ENCODE measurements around the gene RRP12. TPM values are rescaled to one million over a fixed set of nuclear protein-coding genes. Genes with fewer than 3 reads are reported as not detected.
A peak's percentile ranks its signal among the peaks of the same experiment; 100 is the strongest.

RRP12 gene, protein sequence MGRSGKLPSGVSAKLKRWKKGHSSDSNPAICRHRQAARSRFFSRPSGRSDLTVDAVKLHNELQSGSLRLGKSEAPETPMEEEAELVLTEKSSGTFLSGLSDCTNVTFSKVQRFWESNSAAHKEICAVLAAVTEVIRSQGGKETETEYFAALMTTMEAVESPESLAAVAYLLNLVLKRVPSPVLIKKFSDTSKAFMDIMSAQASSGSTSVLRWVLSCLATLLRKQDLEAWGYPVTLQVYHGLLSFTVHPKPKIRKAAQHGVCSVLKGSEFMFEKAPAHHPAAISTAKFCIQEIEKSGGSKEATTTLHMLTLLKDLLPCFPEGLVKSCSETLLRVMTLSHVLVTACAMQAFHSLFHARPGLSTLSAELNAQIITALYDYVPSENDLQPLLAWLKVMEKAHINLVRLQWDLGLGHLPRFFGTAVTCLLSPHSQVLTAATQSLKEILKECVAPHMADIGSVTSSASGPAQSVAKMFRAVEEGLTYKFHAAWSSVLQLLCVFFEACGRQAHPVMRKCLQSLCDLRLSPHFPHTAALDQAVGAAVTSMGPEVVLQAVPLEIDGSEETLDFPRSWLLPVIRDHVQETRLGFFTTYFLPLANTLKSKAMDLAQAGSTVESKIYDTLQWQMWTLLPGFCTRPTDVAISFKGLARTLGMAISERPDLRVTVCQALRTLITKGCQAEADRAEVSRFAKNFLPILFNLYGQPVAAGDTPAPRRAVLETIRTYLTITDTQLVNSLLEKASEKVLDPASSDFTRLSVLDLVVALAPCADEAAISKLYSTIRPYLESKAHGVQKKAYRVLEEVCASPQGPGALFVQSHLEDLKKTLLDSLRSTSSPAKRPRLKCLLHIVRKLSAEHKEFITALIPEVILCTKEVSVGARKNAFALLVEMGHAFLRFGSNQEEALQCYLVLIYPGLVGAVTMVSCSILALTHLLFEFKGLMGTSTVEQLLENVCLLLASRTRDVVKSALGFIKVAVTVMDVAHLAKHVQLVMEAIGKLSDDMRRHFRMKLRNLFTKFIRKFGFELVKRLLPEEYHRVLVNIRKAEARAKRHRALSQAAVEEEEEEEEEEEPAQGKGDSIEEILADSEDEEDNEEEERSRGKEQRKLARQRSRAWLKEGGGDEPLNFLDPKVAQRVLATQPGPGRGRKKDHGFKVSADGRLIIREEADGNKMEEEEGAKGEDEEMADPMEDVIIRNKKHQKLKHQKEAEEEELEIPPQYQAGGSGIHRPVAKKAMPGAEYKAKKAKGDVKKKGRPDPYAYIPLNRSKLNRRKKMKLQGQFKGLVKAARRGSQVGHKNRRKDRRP (N-terminal part only)
- total RNA-seq = 10 to 100 TPM; 25.5 to 27.2 TPM
- polyA plus RNA-seq = 10 to 100 TPM in 1 of 3 donors, 1 to 10 TPM in 2; 8.0 to 17.3 (median 8.3) TPM
- 38.9 to 341 (median 212) reads per million in 6 experiments for total RNA-seq

DNA sequence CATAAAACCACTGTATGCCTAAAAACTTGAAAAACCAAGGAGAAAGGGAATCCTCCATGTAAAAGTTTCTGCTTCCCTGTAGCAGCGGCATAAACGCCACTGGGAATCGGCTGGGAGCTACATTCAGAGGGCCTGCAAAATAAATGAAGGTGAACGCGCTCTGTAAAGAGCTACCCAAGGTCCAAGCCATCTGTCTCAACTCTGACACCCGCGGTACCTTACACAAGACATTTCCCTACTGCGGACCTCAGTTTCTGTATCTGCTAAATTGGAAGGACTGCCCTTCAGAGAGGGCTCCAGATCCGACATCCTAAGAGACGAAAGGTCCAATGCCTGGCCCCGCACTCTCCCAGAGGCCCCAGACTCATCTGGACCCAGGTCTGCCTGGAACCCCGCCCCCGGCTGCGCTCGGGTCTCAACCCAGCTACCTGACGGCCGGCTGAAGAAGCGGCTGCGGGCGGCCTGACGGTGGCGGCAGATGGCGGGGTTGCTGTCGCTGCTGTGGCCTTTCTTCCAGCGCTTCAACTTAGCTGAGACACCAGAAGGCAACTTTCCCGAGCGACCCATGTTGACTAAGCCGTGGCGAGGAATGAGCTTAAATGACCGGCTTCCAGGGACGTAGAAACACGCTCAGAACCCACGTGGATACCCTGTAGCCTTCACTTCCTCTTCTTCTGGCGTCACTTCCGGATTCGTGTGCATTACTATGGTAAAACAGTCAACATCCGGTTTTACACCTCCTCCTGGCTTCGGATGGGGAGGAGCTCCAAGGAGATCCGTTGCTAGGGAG lies at the start of gene RRP12:
RRP12 (minus strand) TSS at position 676 of the 790 bp plus-strand sequence; CDS start at position 567, 109 bp downstream.
- ATAC-seq = peak; percentile 92 to 94
- POLR2A ChIA-PET = interaction anchor here (0.8 to 1.6 kb wide), 7 partner anchors 10 to 569 kb away, joined by 3 to 14 read pairs (median 3); partner anchors contain the start of genes FRAT1 and LCOR

DNA sequence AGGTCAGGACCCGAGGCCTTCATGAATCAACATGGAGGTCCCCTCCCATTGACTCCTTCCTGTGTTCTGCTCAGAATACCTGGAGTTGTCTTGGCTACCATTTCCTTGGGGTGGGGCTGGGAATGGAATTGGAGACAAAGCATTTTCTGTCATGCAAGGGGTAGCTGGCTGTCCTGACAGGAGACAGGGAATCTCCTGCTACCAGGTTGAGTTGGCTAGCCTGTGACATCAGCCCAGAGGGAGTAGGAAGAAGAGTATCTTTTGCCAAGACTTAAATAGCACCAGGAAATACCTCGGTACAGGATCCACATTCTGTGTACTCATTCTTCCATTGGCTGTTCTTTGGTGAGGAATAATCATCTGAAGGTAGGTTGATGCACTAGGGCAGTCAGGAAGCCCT lies 49.7 kb upstream of the RRP12 start:
- POLR2A ChIA-PET = no interaction called here
- no peak for ATAC-seq
- H3K27me3 Mint-ChIP-seq = no peaks in the 10 kb centered on the region
- peak overlapping the region in 9 of 10 donors; percentile 1 to 99 (median 62) for H3K27ac Mint-ChIP-seq
- H3K9me3 Mint-ChIP-seq = no peaks in the 10 kb centered on the region
- no peak for DNase-seq
- peaks cover 21 to 65% (median 51%) of the 10 kb centered on the region in 4 donors for H3K4me1 Mint-ChIP-seq
- H3K36me3 Mint-ChIP-seq = peaks cover 0 to 24% (median 2%) of the 10 kb centered on the region in 3 donors
- no peak overlapping the region for H3K4me3 Mint-ChIP-seq

More for the DNA sequence above, at the start of gene RRP12:
- peak; percentile 48 to 96 (median 87) for DNase-seq
- peaks cover 0 to 11% (median 4%) of the 10 kb centered on the region in 3 donors for H3K36me3 Mint-ChIP-seq
- H3K27me3 Mint-ChIP-seq = no peaks in the 10 kb centered on the region
- peaks cover 0 to 22% (median 17%) of the 10 kb centered on the region in 4 donors for H3K4me1 Mint-ChIP-seq
- peak within 1 kb of the TSS; percentile 69 to 100 (median 99) for H3K27ac Mint-ChIP-seq
- no peaks in the 10 kb centered on the region for H3K9me3 Mint-ChIP-seq
- peak within 1 kb of the TSS; percentile 93 to 98 (median 96) for H3K4me3 Mint-ChIP-seq

DNA sequence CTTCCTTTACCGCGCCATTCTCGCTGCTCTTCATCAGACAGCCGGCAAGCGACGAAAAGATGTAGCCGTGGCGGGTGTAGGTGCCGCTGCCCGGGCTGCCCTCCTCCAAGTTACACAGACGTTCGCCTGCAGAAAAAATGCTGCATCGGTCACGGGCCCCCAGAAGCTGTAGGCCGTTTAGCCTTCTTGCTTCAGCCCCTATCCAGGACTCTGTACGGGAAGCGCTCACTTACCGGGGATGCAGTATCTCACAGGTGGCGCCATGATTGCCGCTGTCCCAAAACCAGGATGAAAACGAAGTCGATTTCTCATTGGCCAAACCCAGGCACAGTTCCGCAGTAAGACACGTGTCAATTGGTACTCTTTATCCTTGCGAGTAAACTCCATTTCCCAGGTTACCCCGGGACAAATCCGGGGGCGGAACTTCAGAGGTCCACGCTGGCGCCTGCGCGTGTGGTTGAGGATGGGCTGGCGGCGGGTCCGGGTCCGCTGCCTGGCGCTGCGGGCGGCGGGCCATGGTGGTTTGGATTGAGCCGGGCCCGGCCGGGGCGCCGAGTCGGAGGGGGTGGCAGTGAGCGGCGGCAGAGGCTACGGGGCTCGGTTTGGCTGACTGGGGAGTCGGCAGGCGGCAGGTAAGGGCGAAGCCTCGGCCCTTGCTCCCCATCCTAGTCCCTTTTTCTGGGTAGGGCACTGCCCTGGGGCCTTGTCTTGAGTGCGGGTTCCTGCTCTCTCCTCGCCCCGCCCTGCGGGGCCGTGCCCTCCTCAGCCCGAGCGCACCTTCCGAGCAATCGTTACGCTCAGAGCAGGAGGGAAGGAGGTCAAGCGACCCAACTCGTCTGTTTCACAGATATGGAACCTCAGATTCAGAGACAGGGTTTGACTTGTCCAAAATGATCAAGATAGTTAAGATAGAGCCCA lies 44.8 kb upstream of the RRP12 start, which contains the start of the genes EXOSC1 and ZDHHC16:
EXOSC1 (minus strand) TSS at position 285 of the 918 bp plus-strand sequence; CDS start at position 264, 21 bp downstream.
ZDHHC16 (plus strand) TSS at position 454 of the 918 bp plus-strand sequence. CDS start 5,501 bp downstream, outside the sequence.
- H3K36me3 Mint-ChIP-seq = peaks cover 0 to 21% (median 2%) of the 10 kb centered on the region in 3 donors
- POLR2A ChIA-PET = interaction anchor here (1.5 kb wide), 1 partner anchor 27 kb away, joined by 5 read pairs; no protein-coding TSS in a partner anchor
- peaks cover 27 to 67% (median 53%) of the 10 kb centered on the region in 4 donors for H3K4me1 Mint-ChIP-seq
- H3K9me3 Mint-ChIP-seq = no peaks in the 10 kb centered on the region
- peak within 1 kb of the TSS; percentile 87 to 97 (median 96) for H3K27ac Mint-ChIP-seq
- peak; percentile 96 for ATAC-seq
- DNase-seq = peak; percentile 76 to 94 (median 87)
- H3K27me3 Mint-ChIP-seq = no peaks in the 10 kb centered on the region
- peak within 1 kb of the TSS; percentile 95 to 100 (median 99) for H3K4me3 Mint-ChIP-seq

DNA sequence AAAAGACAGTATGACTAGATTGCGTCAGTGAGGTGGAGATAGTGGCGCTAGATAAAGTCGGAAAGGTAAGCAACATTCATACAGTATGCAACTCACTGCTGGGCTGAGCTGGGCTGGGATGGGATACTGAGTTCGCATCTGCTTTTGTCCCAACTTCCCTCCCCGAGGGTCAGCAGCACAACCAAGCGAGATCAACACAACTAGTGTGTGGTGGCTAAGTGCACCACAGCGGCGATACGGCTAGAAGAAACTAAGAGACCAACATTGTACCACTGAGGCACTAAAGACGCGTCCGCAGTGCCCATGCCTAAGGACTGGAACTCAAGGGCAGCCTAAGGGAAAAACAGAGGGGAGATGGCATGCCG lies 44.2 kb upstream of the RRP12 start:
- Mint-ChIP-seq H3K4me1 (peaks cover 22 to 61% (median 49%) of the 10 kb centered on the region in 4 donors), H3K27me3 (no peaks in the 10 kb centered on the region), H3K27ac (peak overlapping the region; percentile 87 to 97 (median 96)), H3K4me3 (peak overlapping the region; percentile 95 to 100 (median 99)), H3K36me3 (peaks cover 0 to 28% (median 2%) of the 10 kb centered on the region in 3 donors), H3K9me3 (no peaks in the 10 kb centered on the region)
- ATAC-seq (no peak), DNase-seq (no peak)
- POLR2A ChIA-PET = interaction anchor here (0.6 to 1.5 kb wide), 4 partner anchors 12 to 107 kb away, joined by 3 to 5 read pairs (median 4); no protein-coding TSS in a partner anchor

DNA sequence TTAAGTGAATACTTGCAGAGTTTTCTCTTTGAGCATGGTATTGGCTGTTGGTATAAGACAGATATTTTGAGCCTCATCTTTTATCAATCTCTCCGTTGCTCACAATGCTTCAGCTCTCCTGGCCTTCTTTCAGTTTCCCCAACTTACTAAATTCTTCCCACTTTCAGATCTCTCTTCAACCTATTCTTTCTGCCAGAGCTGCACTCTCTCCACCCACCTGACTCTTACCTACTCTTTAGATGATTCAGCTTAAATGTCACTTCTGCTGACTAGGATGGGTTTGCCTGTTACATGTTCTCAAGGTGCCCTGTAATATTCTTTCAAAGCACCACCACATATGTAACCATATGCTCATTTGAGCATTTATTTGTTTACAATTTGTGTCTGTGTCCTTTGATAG lies 43.1 kb upstream of the RRP12 start:
- Mint-ChIP-seq H3K4me3 (peak overlapping the region; percentile 15 to 100 (median 99)), H3K9me3 (no peaks in the 10 kb centered on the region), H3K27me3 (no peaks in the 10 kb centered on the region), H3K36me3 (peaks cover 0 to 38% (median 2%) of the 10 kb centered on the region in 3 donors), H3K4me1 (peaks cover 19 to 57% (median 46%) of the 10 kb centered on the region in 4 donors), H3K27ac (peak overlapping the region in 5 of 10 donors; percentile 3 to 89 (median 80))
- DNase-seq (no peak), ATAC-seq (no peak)
- POLR2A ChIA-PET = interaction anchor here (1.4 to 1.5 kb wide), 3 partner anchors 11 to 55 kb away, joined by 3 to 5 read pairs (median 4); no protein-coding TSS in a partner anchor

DNA sequence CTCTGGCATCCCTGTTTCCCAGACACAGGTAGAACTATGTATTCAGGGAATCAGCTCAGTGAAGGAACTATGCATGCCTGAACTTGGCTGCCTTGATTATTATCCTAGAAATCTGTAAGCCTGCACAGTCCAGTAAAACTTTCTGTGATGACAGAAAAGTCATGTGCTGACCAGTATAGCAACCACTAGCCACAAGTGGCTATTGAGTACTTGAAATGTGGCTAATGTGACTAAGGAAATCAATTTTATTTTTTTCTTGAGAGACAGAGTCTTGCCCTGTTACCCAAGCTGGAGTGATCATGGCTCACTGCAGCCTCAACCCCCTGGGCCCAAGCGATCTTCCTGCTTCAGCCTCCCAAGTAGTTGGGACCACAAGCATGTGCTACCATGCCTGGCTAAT lies 41.1 kb upstream of the RRP12 start:
- POLR2A ChIA-PET = no interaction called here
- H3K9me3 Mint-ChIP-seq = no peaks in the 10 kb centered on the region
- DNase-seq (no peak), ATAC-seq (no peak)
- H3K4me3 Mint-ChIP-seq = no peak overlapping the region
- H3K36me3 Mint-ChIP-seq = peaks cover 0 to 58% (median 2%) of the 10 kb centered on the region in 3 donors
- H3K27ac Mint-ChIP-seq = no peak overlapping the region
- peaks cover 15 to 39% (median 30%) of the 10 kb centered on the region in 4 donors for H3K4me1 Mint-ChIP-seq
- no peaks in the 10 kb centered on the region for H3K27me3 Mint-ChIP-seq

DNA sequence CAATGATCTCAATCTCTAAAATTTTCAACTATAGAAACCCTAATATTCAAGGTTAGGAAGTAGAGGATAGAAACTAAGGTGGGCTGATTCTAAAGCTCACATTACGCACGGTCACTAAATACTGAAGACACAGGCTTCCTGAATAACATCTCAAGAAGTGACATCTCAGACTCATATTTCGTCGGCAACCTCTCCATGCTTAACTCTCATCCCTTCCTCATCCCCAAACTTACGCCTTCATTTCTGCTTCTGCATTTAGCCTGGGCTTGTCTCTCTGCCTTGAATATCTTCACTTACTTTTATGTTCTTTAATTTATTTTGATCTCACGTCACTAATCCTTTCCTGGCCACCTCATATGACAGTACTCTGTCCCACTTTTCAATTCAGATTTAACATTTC lies 34.1 kb upstream of the RRP12 start:
- no peak for ATAC-seq
- no peak overlapping the region for H3K4me3 Mint-ChIP-seq
- H3K36me3 Mint-ChIP-seq = peaks cover 0 to 88% (median 9%) of the 10 kb centered on the region in 3 donors
- H3K9me3 Mint-ChIP-seq = no peaks in the 10 kb centered on the region
- POLR2A ChIA-PET = no interaction called here
- no peak for DNase-seq
- H3K27ac Mint-ChIP-seq = peak overlapping the region in 3 of 10 donors; percentile 7 to 62 (median 46)
- no peaks in the 10 kb centered on the region for H3K4me1 Mint-ChIP-seq
- H3K27me3 Mint-ChIP-seq = no peaks in the 10 kb centered on the region

DNA sequence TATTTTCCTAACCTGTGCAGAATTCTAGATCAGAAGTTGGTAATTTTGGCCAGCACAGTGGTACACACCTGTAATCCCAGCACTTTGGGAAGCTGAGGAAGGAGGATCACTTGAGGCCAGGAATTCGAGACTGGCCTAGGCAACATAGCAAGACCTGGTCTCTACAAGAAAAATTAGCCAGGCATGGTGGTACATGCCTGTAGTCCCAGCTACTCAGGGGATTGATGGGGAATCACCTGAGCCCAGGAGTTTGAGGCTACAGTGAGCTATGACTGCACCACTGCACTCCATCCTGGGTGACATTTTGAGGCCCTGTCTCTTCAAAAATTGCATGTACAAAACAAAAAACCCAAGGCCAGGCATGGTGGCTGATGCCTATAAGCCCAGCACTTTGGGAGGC lies 33.4 kb upstream of the RRP12 start:
- H3K27me3 Mint-ChIP-seq = no peaks in the 10 kb centered on the region
- no peak overlapping the region for H3K4me3 Mint-ChIP-seq
- no peak for DNase-seq
- H3K4me1 Mint-ChIP-seq = peaks cover 0 to 2% (median 0%) of the 10 kb centered on the region in 4 donors
- POLR2A ChIA-PET = no interaction called here
- H3K9me3 Mint-ChIP-seq = no peaks in the 10 kb centered on the region
- no peak for ATAC-seq
- H3K27ac Mint-ChIP-seq = peak overlapping the region in 4 of 10 donors; percentile 29 to 61 (median 43)
- H3K36me3 Mint-ChIP-seq = peaks cover 0 to 87% (median 9%) of the 10 kb centered on the region in 3 donors

DNA sequence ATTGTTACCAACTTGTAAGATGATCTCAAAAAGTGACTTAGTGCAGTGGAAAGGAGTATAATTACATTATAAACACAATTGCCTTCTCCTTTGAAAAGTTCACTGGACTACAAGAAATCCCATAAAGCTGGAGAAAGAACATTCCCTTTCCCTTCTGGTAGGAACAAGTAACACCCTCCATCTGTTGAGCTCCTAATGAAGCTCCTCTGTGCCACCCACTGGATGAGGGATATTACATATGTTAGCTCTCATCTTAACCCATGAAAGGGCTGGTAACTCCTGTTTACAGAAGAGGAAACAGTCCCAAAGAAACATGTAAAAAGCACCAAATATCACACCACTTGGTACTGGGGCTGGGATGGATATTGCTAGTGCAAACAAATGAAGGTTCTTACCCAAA lies 32.9 kb upstream of the RRP12 start:
- DNase-seq = no peak
- peaks cover 0 to 6% (median 2%) of the 10 kb centered on the region in 4 donors for H3K4me1 Mint-ChIP-seq
- ATAC-seq = no peak
- H3K9me3 Mint-ChIP-seq = no peaks in the 10 kb centered on the region
- H3K27ac Mint-ChIP-seq = peak overlapping the region in 2 of 10 donors; percentile 29 to 61
- peaks cover 0 to 87% (median 9%) of the 10 kb centered on the region in 3 donors for H3K36me3 Mint-ChIP-seq
- POLR2A ChIA-PET = interaction anchor here (1.1 kb wide), 1 partner anchor 11 kb away, joined by 3 read pairs; no protein-coding TSS in a partner anchor
- H3K27me3 Mint-ChIP-seq = no peaks in the 10 kb centered on the region
- H3K4me3 Mint-ChIP-seq = no peak overlapping the region

DNA sequence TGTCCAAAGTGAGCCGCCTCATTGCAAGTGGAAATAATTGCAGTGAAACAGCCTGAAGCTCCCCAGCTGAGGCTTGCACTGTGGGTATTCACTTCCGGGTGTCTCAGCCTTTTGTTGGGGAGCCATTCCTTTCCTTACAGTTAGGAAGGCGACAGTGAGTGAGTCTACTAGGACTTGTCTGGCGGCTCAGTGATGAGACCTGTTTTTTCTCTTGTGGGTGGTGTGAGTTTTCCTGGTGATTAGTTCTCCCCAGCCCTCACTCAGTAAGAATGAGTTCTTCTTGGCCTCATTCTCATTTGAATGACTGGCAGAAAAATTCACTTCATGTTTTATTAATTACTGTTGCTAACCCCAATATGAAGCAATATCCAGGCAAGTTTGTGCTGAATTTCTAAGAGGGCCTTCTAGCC lies 27.4 kb upstream of the RRP12 start:
- Mint-ChIP-seq H3K27ac (peak overlapping the region in 9 of 10 donors; percentile 52 to 90 (median 77)), H3K4me1 (peaks cover 3 to 42% (median 33%) of the 10 kb centered on the region in 4 donors), H3K9me3 (no peaks in the 10 kb centered on the region), H3K4me3 (peak overlapping the region; percentile 6 to 74 (median 50)), H3K27me3 (peaks cover 0 to 2% (median 0%) of the 10 kb centered on the region in 5 donors), H3K36me3 (peaks cover 0 to 39% (median 6%) of the 10 kb centered on the region in 3 donors)
- POLR2A ChIA-PET = no interaction called here
- ATAC-seq (no peak), DNase-seq (no peak)

Measured in naive thymus-derived CD8-positive, alpha-beta T cell (primary cell).